OCI-LY3 (cell line): ENCODE measurements around the gene RNU2-63P.
"Not testable (repeated sequence)": the region's sequence is repeated elsewhere in the genome, so short reads cannot be mapped to it uniquely, and the experiment has no call there.

Experiments used
- CTCF ChIP-seq: fragments of 200-600, 300-600 bp; sonication (generic); IDR thresholded peaks from 2 replicates; pipeline ENCODE4 v1.5.1; 2014; ENCODE audit warnings: antibody characterized with exemption, low read length, low read depth
- EZH2phosphoT487 ChIP-seq: fragments of 200-600 bp; shearing (Covaris generic); IDR thresholded peaks from 2 replicates; pipeline ENCODE4 v1.6.1; 2018; ENCODE audit warnings: antibody characterized with exemption, mixed run types, low read depth

DNA sequence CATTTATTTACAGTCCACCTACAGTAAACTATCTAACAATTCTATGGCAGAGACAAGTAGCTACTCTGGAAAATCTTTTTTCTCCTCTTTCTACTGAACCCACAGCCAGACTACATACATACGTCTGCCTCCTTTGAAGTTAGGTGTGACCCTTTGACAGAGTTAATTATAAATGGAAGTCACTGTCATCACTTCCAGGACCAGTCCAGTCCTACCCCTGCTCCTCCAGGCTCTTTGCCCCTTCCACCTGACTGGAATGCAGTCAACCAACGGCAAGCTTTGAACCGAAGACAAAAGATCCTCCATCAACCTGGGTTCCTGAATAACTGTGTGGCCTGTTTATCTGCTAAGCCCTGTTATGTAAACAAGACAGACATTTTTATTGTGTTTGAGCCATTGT is 35.2 kb downstream of the RNU2-63P start:
- not testable (repeated sequence) for TF ChIP-seq CTCF, EZH2phosphoT487
